Stomach smooth muscle (tissue), 2 donors: ENCODE measurements around the gene ZMPSTE24.

Experiments used
- H3K27ac ChIP-seq: one replicate; pipeline ENCODE4 v1.7.0; 2013; ENCODE audit warnings: mild to moderate bottlenecking, low read length, inconsistent platforms
- H3K27me3 ChIP-seq, 2 donors: one replicate each; pipeline ENCODE4 v1.7.0; 2013; ENCODE audit warnings: low read length in 2 of 2; ENCODE audit not compliant: insufficient read depth in 2 of 2, control insufficient read depth in 1 of 2
- H3K36me3 ChIP-seq, 2 donors: one replicate each; pipeline ENCODE4 v1.7.0; 2013; ENCODE audit warnings: low read length in 2 of 2; ENCODE audit not compliant: control insufficient read depth in 2 of 2, insufficient read depth in 2 of 2
- H3K4me1 ChIP-seq: one replicate; pipeline ENCODE4 v1.7.0; 2013; ENCODE audit warnings: low read length; ENCODE audit not compliant: control insufficient read depth, insufficient read depth
- H3K4me3 ChIP-seq, 2 donors: one replicate each; pipeline ENCODE4 v1.7.0; 2013; ENCODE audit warnings: low read length in 2 of 2
- H3K9ac ChIP-seq, 2 donors: one replicate each; pipeline ENCODE4 v1.7.0; 2013; ENCODE audit warnings: low read length in 2 of 2, mild to moderate bottlenecking in 1 of 2
- H3K9me3 ChIP-seq, 2 donors: one replicate each; pipeline ENCODE4 v1.7.0; 2013; ENCODE audit warnings: low read length in 2 of 2; ENCODE audit not compliant: control insufficient read depth in 2 of 2
- donor health status: healthy.
- donor health status: Pancreatic carcinoma.

ZMPSTE24 gene

GRCh38 chr1:40303051-40303771 lies 45.2 kb downstream of the ZMPSTE24 start:
- H3K4me1 ChIP-seq: peaks cover 2% of the 10 kb centered on the region
- H3K36me3 ChIP-seq: no peaks in the 10 kb centered on the region
- H3K9me3 ChIP-seq: no peaks in the 10 kb centered on the region
- no peak overlapping the region for H3K4me3 ChIP-seq
- H3K27ac ChIP-seq: no peak overlapping the region
- H3K27me3 ChIP-seq: no peaks in the 10 kb centered on the region
- no peak overlapping the region for H3K9ac ChIP-seq

- Histone ChIP-seq H3K9ac (no peak overlapping the region), H3K27me3 (no peaks in the 10 kb centered on the region), H3K9me3 (no peaks in the 10 kb centered on the region), H3K27ac (no peak overlapping the region), H3K4me1 (peaks cover 5% of the 10 kb centered on the region), H3K36me3 (no peaks in the 10 kb centered on the region), H3K4me3 (no peak overlapping the region)
Observed at GRCh38 chr1:40303790-40304189, 45.8 kb downstream of the ZMPSTE24 start.

GRCh38 chr1:40305451-40305850 lies 47.4 kb downstream of the ZMPSTE24 start:
- H3K27me3 ChIP-seq: no peaks in the 10 kb centered on the region
- H3K4me1 ChIP-seq: peaks cover 5% of the 10 kb centered on the region
- H3K36me3 ChIP-seq: no peaks in the 10 kb centered on the region
- no peak overlapping the region for H3K9ac ChIP-seq
- H3K27ac ChIP-seq: no peak overlapping the region
- H3K4me3 ChIP-seq: no peak overlapping the region
- H3K9me3 ChIP-seq: no peaks in the 10 kb centered on the region

- Histone ChIP-seq H3K27me3 (no peaks in the 10 kb centered on the region), H3K9ac (no peak overlapping the region), H3K36me3 (no peaks in the 10 kb centered on the region), H3K27ac (no peak overlapping the region), H3K9me3 (no peaks in the 10 kb centered on the region), H3K4me3 (no peak overlapping the region), H3K4me1 (peaks cover 5% of the 10 kb centered on the region)
Observed at GRCh38 chr1:40305871-40306270, 47.8 kb downstream of the ZMPSTE24 start.

- H3K9ac ChIP-seq: no peak overlapping the region
- no peak overlapping the region for H3K4me3 ChIP-seq
- no peaks in the 10 kb centered on the region for H3K36me3 ChIP-seq
- H3K4me1 ChIP-seq: peaks cover 5% of the 10 kb centered on the region
- no peak overlapping the region for H3K27ac ChIP-seq
- H3K9me3 ChIP-seq: no peaks in the 10 kb centered on the region
- no peaks in the 10 kb centered on the region for H3K27me3 ChIP-seq
Observed at GRCh38 chr1:40306296-40306695, 48.3 kb downstream of the ZMPSTE24 start.

- H3K27ac ChIP-seq: no peak overlapping the region
Observed at GRCh38 chr1:40307186-40307585, 49.1 kb downstream of the ZMPSTE24 start.

GRCh38 chr1:40308036-40308727 lies 50.1 kb downstream of the ZMPSTE24 start:
- no peaks in the 10 kb centered on the region for H3K27me3 ChIP-seq
- H3K9ac ChIP-seq: no peak overlapping the region
- H3K27ac ChIP-seq: no peak overlapping the region
- no peaks in the 10 kb centered on the region for H3K9me3 ChIP-seq
- H3K4me1 ChIP-seq: peaks cover 5% of the 10 kb centered on the region
- H3K4me3 ChIP-seq: no peak overlapping the region
- H3K36me3 ChIP-seq: no peaks in the 10 kb centered on the region

More at GRCh38 chr1:40307186-40307585, 49.1 kb downstream of the ZMPSTE24 start:
- Histone ChIP-seq H3K9ac (no peak overlapping the region), H3K4me1 (peaks cover 5% of the 10 kb centered on the region), H3K36me3 (no peaks in the 10 kb centered on the region), H3K4me3 (no peak overlapping the region), H3K9me3 (no peaks in the 10 kb centered on the region), H3K27me3 (no peaks in the 10 kb centered on the region)

GRCh38 chr1:40309374-40310128 lies 51.5 kb downstream of the ZMPSTE24 start:
- Histone ChIP-seq H3K36me3 (no peaks in the 10 kb centered on the region), H3K27me3 (no peaks in the 10 kb centered on the region), H3K4me3 (no peak overlapping the region), H3K27ac (no peak overlapping the region), H3K9me3 (no peaks in the 10 kb centered on the region), H3K4me1 (peaks cover 12% of the 10 kb centered on the region), H3K9ac (no peak overlapping the region)

- no peaks in the 10 kb centered on the region for H3K36me3 ChIP-seq
- H3K4me1 ChIP-seq: peaks cover 17% of the 10 kb centered on the region
- H3K9ac ChIP-seq: no peak overlapping the region
- H3K27me3 ChIP-seq: no peaks in the 10 kb centered on the region
- no peaks in the 10 kb centered on the region for H3K9me3 ChIP-seq
- H3K27ac ChIP-seq: no peak overlapping the region
- H3K4me3 ChIP-seq: no peak overlapping the region
Observed at GRCh38 chr1:40310129-40310461, 52.1 kb downstream of the ZMPSTE24 start.

GRCh38 chr1:40310983-40311642 lies 53.1 kb downstream of the ZMPSTE24 start:
- H3K4me1 ChIP-seq: peaks cover 26% of the 10 kb centered on the region
- H3K27ac ChIP-seq: no peak overlapping the region

More at GRCh38 chr1:40310983-40311642, 53.1 kb downstream of the ZMPSTE24 start:
- Histone ChIP-seq H3K36me3 (no peaks in the 10 kb centered on the region), H3K9me3 (no peaks in the 10 kb centered on the region), H3K4me3 (no peak overlapping the region), H3K9ac (no peak overlapping the region), H3K27me3 (peaks cover 5 to 6% of the 10 kb centered on the region in 2 donors)
